GM20000 (cell line): Measurements from ENCODE around the gene SLC41A3.
"Not testable (repeated sequence)": the region's sequence is repeated elsewhere in the genome, so short reads cannot be mapped to it uniquely, and the experiment has no call there.

Experiments
- DNase-seq: peaks from one replicate; pipeline ENCODE4 v3.0.0; 2012; ENCODE audit warnings: low spot score
- TF ChIP-seq, protein P1 (sequence below): IDR thresholded peaks from 2 replicates; pipeline ENCODE4 v1.5.1; 2012; ENCODE audit warnings: mild to moderate bottlenecking, control low read depth; ENCODE audit errors: extremely low read depth, missing control alignments

Gene SLC41A3

DNA sequence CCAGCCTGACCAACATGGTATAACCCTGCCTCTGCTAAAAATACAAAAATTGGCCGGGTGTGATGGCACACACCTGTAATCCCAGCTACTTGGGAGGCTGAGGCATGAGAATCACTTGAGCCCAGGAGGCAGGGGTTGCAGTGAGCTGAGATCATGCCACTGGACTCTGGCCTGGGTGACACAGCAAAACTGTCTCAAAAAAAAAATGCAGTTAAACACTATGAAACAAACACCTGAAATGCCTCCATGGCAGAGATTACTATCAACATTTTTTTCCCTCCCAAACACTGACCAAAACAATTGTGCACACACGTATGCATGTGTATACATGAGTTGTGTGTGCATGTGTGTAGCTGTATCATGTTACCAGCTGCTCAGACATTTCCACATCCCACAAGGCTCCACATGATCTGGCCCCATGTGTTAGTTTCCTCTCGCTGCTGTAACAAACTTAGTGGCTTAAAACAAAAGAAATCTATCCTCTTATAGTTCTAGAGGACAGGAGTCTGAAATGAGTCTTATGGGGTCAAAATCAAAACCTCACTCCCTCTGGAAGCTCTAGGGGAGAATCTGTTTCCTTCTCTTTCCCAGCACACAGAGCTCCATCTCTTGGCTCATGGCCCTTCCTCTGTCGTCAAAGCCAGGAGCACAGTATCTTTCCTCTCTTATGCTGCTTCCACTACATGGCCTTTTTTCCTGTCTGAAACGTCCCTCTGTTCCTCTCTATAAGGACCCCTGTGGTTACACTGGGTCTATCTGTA, 34.5 kb downstream of the SLC41A3 start:
- TF ChIP-seq, protein P1, sequence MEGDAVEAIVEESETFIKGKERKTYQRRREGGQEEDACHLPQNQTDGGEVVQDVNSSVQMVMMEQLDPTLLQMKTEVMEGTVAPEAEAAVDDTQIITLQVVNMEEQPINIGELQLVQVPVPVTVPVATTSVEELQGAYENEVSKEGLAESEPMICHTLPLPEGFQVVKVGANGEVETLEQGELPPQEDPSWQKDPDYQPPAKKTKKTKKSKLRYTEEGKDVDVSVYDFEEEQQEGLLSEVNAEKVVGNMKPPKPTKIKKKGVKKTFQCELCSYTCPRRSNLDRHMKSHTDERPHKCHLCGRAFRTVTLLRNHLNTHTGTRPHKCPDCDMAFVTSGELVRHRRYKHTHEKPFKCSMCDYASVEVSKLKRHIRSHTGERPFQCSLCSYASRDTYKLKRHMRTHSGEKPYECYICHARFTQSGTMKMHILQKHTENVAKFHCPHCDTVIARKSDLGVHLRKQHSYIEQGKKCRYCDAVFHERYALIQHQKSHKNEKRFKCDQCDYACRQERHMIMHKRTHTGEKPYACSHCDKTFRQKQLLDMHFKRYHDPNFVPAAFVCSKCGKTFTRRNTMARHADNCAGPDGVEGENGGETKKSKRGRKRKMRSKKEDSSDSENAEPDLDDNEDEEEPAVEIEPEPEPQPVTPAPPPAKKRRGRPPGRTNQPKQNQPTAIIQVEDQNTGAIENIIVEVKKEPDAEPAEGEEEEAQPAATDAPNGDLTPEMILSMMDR, result no peak
- DNase-seq, result no peak

DNA sequence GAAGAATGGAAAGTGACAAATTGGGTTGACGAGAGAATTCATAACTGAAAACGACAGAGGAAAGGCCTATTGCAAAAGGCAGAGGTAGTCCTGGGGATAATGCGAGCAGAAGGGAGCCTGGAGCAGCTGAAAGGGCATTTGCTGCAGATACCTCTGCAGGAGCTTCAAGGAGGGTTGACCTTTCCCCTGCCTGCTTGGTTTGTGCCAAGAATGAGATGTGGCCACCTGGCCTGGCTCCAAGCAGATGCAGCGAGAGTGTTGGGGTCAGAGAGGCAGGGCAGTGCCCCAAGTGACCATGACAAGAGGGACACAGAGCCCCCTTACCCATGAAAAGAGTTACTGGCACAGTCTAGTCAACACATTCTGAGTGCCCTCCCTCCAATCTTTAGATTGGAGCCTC, 43.5 kb downstream of the SLC41A3 start:
- no peak for DNase-seq
- TF ChIP-seq, protein P1, result no peak

DNA sequence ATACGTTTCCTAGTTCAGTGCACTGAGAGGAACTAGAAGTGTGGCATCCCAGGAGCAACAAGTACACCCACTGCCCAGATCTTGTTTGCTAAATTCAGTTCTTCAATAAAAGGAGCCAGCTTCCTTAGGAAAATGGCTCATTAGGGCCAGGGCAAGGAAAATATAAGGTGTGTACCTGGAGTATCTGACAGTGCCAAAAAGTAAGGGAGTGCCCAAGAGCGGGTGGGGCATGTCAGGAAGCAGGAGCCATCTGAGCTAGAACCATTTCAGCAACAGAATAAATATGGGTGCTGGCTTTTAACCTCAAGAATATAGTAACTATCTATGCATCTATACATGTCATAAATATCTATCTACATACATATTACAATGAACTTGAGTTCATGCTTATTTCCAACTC, 44.1 kb downstream of the SLC41A3 start:
- DNase-seq, result no peak
- TF ChIP-seq, protein P1, result no peak

DNA sequence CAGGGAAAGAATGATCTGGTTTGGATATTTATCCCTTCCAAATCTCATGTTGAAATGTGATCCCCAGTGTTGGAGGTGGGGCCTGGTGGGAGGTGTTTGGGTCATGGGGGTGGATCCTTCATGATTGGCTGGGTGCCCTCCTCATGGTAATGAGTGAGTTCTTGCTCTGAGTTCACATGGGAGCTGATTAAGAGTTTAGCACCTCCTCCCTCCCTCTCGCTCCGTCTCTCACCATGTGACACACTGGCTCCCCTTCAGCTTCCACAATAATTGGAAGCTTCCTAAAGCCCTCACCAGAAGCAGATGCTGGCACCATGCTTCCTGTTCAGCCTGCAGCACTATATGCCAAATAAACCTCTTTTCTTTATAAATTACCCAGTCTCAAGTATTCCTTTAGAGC, 45.1 kb downstream of the SLC41A3 start:
- DNase-seq, result not testable (repeated sequence)

DNA sequence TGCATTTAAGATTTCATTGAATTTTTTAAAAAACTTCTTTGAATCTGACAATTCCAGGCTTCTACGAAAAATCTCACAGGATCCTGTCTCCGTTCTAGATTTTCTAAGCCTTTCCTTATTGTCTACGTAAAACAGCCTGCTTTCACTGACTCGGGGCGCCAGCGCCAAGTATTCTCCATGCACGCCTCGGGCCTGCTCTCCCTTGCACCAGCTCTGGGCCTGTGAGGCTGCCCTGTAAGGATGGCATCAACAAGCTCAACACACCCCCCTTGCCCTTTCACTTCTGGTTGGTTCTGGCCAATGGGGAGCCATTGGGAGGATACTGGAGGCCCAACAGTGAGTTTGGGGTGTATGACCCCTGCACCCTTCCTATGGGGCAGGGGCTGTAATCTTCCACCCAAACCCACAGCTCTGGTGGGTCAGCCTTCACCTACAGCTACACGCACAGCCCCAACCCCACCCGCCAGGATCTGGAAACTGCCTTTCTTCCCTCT, 47.8 kb downstream of the SLC41A3 start:
- TF ChIP-seq, protein P1, result no peak
- DNase-seq, result no peak

DNA sequence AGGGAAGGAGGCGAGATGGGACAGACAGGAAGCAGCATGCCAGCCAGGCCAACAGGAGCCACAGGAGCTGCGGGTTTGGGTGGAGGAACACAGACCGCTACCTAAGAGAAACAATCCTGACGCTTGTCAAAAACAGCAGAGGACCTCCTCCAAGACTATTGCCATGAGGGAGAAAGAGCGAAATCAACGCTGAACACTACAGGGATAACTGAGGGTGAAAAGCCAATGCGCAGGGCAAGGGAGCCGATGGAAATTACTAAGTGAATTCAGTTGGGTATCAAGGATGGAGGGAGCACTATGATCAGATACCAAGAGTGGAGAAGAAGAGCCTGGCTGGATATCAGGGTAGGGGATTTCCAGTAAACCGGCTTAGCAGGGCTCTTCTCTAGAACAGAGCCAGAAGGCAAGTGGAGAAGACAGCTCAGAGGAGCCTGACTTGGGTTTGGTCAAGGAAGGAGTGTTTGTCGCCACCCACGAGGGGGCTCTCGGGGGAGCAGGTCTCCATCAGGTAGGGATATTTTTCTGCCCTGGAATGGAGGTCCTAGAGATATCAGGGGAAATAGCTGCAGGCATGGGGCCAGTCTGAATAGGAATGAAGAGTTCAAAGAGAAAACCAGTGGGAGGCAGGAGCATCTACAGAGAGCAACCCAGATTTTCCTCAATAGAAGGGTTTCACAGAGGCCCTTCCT, 48.4 kb downstream of the SLC41A3 start:
- TF ChIP-seq, protein P1, result no peak
- DNase-seq, result no peak

DNA sequence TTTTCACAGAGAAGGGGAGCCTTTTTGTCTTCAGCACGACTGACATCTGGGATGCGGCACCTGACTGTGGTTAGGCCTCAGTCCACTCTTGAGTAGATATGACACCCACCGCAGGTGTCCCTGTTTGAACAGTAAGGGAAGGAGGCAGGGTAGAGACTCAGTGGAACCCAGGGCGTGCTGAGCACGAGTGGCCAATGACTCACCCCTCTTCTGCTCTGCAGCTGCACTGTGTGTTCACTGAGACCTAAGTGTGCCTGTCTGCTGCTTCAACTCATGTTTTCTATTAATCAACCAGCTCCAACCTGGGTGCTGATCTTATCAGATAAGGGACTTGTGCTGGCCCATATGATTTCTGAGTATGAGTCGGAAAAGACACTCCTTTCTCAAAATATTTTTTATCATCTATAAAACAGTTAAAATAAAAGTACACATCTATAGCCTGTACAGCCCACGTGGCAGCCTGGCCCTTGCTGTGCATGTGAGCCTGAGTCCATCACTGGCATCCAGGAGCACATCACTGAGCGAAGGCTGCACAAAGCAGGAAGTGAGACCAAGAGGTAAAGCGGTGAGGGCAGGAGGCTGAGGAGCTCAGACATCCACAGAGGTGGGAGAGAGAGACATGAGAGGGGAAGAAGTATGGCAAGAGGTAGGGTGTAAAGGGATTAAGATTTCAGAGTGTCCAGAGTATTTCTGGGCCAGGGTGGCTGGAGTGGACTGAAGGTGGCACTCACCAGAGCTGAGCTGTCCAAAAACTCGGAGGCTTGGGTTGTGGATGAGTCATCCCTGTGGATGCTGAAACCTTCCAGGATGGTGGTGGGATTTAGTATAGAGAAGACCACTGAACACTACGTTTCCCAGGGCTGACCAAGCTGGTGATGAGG, 49.2 kb downstream of the SLC41A3 start:
- no peak for DNase-seq
- TF ChIP-seq, protein P1, result no peak
